ENCODE data around the gene WDHD1.

The WDHD1 gene

GRCh38 chr14:55051423-55052268 is 24.7 kb upstream of the WDHD1 start, which contains the start of gene MAPK1IP1L:
Gene MAPK1IP1L, plus strand, starts transcription at chr14:55051647. Its CDS starts 10,037 bp downstream, at chr14:55061684.
- H3K9me3 ChIP-seq (ENCODE audit: insufficient read depth, low read length) = no peaks in the 10 kb centered on the region
- peak within 1 kb of the TSS; percentile 99 for H3K9ac ChIP-seq (ENCODE audit: low read length)
- H3K36me3 ChIP-seq (ENCODE audit: low read length) = peaks cover 21% of the 10 kb centered on the region; the same call in 1 of the 2 replicates
- H3K9me2 ChIP-seq (replicated peaks; ENCODE audit: insufficient read depth, low read length) = no peaks in the 10 kb centered on the region
- peaks cover 36% of the 10 kb centered on the region for H3F3A ChIP-seq (ENCODE audit: insufficient read depth)
- H4K20me1 ChIP-seq (ENCODE audit: low read depth, low read length) = peaks cover 36% of the 10 kb centered on the region
- peak within 1 kb of the TSS; percentile 89 for H3K4me2 ChIP-seq (ENCODE audit: low read depth, low read length, poor library complexity, severe bottlenecking)
- H3K27me3 ChIP-seq (ENCODE audit: low read length) = no peaks in the 10 kb centered on the region
- H3K79me2 ChIP-seq (ENCODE audit: insufficient read depth, low read length) = peaks cover 51% of the 10 kb centered on the region
- TF ChIP-seq EZH2phosphoT487 (conservative IDR thresholded peaks at IDR 0.05; ENCODE audit: low read length) = no peak
- TF ChIP-seq, protein P1, sequence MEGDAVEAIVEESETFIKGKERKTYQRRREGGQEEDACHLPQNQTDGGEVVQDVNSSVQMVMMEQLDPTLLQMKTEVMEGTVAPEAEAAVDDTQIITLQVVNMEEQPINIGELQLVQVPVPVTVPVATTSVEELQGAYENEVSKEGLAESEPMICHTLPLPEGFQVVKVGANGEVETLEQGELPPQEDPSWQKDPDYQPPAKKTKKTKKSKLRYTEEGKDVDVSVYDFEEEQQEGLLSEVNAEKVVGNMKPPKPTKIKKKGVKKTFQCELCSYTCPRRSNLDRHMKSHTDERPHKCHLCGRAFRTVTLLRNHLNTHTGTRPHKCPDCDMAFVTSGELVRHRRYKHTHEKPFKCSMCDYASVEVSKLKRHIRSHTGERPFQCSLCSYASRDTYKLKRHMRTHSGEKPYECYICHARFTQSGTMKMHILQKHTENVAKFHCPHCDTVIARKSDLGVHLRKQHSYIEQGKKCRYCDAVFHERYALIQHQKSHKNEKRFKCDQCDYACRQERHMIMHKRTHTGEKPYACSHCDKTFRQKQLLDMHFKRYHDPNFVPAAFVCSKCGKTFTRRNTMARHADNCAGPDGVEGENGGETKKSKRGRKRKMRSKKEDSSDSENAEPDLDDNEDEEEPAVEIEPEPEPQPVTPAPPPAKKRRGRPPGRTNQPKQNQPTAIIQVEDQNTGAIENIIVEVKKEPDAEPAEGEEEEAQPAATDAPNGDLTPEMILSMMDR (IDR thresholded peaks at IDR 0.05; ENCODE audit: insufficient read depth, low read length, poor library complexity, severe bottlenecking) = peak; percentile 95
- peak within 1 kb of the TSS; percentile 92 for H3K4me3 ChIP-seq (ENCODE audit: insufficient read depth, low read length, poor library complexity, severe bottlenecking)
- H2AFZ ChIP-seq (ENCODE audit: low read depth, low read length, severe bottlenecking) = peak within 1 kb of the TSS; percentile 97
- peak within 1 kb of the TSS; percentile 90 for H3K27ac ChIP-seq (ENCODE audit: low read depth, low read length)

DNA sequence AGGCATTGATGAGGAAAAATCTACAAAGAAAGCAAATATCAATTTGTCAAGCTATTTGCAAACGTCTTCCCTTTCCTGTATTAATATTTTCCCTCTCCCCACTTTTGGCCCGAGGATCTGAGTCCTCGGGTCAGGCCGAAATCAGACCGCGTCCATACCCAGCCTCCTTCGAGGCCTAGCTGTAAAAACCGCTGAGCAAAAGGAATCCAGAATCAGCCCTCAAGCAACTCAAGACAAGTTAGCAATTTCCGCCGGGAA is 24.2 kb upstream of the WDHD1 start:
- Histone ChIP-seq H3K4me2 (ENCODE audit: low read depth, low read length, poor library complexity, severe bottlenecking) (peak overlapping the region; percentile 88), H2AFZ (ENCODE audit: low read depth, low read length, severe bottlenecking) (peak overlapping the region; percentile 97), H3K79me2 (ENCODE audit: insufficient read depth, low read length) (peaks cover 45% of the 10 kb centered on the region), H3K9ac (ENCODE audit: low read length) (peak overlapping the region; percentile 99), H4K20me1 (ENCODE audit: low read depth, low read length) (peaks cover 34% of the 10 kb centered on the region), H3K27me3 (ENCODE audit: low read length) (no peaks in the 10 kb centered on the region), H3K9me2 (replicated peaks; ENCODE audit: insufficient read depth, low read length) (no peaks in the 10 kb centered on the region), H3K27ac (ENCODE audit: low read depth, low read length) (peak overlapping the region; percentile 90), H3F3A (ENCODE audit: insufficient read depth) (peaks cover 42% of the 10 kb centered on the region), H3K36me3 (ENCODE audit: low read length) (peaks cover 20% of the 10 kb centered on the region; the same call in 1 of the 2 replicates), H3K4me3 (ENCODE audit: insufficient read depth, low read length, poor library complexity, severe bottlenecking) (peak overlapping the region; percentile 61), H3K9me3 (ENCODE audit: insufficient read depth, low read length) (no peaks in the 10 kb centered on the region)
- no peak for TF ChIP-seq EZH2phosphoT487 (conservative IDR thresholded peaks at IDR 0.05; ENCODE audit: low read length)
- TF ChIP-seq, protein P1 (IDR thresholded peaks at IDR 0.05; ENCODE audit: insufficient read depth, low read length, poor library complexity, severe bottlenecking) = no peak

GRCh38 chr14:55048900-55049436 is 22.1 kb upstream of the WDHD1 start:
- Histone ChIP-seq H3K27me3 (ENCODE audit: low read length) (no peaks in the 10 kb centered on the region), H3K9ac (ENCODE audit: low read length) (no peak overlapping the region), H3K9me2 (replicated peaks; ENCODE audit: insufficient read depth, low read length) (no peaks in the 10 kb centered on the region), H3K79me2 (ENCODE audit: insufficient read depth, low read length) (peaks cover 24% of the 10 kb centered on the region), H3K4me3 (ENCODE audit: insufficient read depth, low read length, poor library complexity, severe bottlenecking) (no peak overlapping the region), H3K4me2 (ENCODE audit: low read depth, low read length, poor library complexity, severe bottlenecking) (no peak overlapping the region), H3K9me3 (ENCODE audit: insufficient read depth, low read length) (no peaks in the 10 kb centered on the region), H4K20me1 (ENCODE audit: low read depth, low read length) (peaks cover 16% of the 10 kb centered on the region), H3F3A (ENCODE audit: insufficient read depth) (peaks cover 50% of the 10 kb centered on the region), H3K27ac (ENCODE audit: low read depth, low read length) (no peak overlapping the region; the same call in 1 of the 2 replicates), H2AFZ (ENCODE audit: low read depth, low read length, severe bottlenecking) (no peak overlapping the region), H3K36me3 (ENCODE audit: low read length) (peaks cover 17% of the 10 kb centered on the region; the same call in 1 of the 2 replicates)
- TF ChIP-seq, protein P1 (IDR thresholded peaks at IDR 0.05; ENCODE audit: insufficient read depth, low read length, poor library complexity, severe bottlenecking) = no peak
- TF ChIP-seq EZH2phosphoT487 (conservative IDR thresholded peaks at IDR 0.05; ENCODE audit: low read length) = no peak

All from SU-DHL-6 (cell line).